Hypothalamus (tissue), 51 donors: ENCODE results near the gene POU3F3.

ENCODE experiments used
- DNase-seq, 51 donors: peaks; one replicate each; lab custom pipeline; 2025; lab: John Stamatoyannopoulos, UW

Gene POU3F3

DNA sequence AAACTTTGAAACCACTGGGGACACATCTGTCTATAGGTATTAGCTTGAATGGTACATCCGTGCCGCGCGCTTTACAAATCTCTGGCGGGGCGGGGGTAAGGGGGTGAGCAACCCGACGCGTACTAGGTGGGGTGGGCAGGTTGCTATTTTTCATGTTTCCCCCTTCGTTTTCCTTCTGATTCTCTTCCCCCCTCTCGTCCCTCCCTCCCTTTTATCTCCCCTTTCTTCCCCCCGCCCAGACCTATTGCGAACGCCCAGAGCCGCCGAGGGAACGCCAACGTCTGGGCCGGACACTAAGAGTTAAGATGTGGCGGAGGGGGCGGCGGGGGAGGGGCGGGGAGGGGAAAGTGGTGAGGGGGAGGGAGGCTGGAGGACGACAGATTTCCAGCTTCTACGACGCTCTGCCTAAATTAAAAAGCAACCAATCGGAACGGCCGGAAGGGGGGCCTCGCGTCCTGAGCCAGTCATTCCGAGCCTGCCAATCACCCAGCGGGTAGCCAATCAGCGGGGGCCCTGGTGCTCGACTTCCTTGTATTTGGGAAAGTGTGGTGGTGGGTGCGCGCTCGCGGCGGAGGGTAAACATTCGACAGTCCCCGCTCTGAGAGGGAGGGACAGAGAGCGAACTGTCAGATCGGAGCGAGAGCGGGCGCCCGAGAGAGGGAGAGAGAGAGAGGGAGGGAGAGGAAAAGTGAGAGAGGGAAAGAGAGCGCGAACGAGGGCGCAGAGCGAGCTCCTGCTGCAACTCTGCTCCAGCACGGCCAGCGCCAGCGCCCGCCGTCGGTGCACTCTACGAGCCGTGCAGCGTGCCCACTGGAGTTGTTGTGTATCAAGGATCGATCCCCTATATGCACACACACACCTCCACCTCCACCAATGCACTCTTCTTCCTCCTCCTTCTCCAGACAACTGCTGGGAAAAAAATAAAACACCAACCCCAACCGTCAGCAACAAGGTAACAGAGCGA lies at the start of gene POU3F3:
TSS of gene POU3F3 (plus strand) at position 582 of the 964 bp plus-strand sequence. CDS start 1,396 bp downstream, outside the sequence.
- DNase-seq = peak; percentile 69 to 100 (median 98)

DNA sequence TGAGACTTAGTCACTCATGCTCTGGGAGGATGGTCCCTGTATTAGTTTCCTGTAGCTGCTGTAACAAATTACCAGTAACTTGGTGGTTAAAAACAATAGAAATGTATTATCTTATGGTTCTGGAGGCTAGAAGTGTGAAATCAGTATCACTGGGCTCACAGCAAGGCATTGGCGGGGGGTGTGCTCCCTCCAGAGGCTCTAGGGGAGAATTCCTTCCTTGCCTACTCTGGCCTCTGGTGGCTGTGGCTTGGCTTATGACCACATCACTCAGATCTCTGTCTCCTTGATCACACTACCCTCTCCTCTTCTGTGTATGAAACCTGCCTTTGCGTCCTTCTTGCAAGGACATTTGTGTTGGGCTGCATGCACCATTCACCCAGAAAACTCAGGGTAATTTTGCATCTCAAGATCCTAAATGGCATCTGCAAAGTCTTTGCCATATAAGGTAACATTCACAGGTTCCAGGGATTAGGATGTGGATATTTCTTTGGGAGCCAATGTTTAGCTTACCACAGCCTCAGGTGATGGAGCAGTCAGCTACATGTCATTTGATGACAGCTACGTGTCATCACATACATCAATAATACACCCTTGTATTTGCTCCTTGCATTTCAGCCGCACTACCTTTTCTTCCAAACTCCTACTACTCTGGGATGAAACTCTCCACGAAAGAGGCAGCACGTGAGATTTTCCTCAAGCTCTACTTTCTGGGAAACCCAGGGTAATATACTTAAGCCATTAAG lies 49.6 kb upstream of the POU3F3 start:
- peak in 7 of 51 donors; percentile 3 to 24 (median 6) for DNase-seq

DNA sequence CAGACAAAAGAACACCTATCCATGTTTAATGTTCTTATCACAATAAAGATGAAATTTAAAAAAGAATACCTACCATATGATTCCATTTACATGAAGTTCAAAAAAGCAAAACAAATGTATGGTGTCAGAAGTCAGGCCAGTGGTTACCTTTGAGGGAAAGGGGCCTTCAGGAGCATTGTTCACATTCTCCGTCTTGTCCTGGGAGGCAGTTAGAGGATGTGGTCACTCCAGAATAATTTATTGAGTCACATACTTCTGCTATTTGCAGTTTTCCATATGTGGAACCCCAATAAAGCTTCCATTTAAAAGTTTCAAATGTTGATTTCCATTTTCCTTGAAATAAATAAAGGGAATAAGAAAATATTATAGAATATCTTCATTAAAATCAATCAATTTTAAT lies 41.6 kb upstream of the POU3F3 start:
- DNase-seq = no peak

DNA sequence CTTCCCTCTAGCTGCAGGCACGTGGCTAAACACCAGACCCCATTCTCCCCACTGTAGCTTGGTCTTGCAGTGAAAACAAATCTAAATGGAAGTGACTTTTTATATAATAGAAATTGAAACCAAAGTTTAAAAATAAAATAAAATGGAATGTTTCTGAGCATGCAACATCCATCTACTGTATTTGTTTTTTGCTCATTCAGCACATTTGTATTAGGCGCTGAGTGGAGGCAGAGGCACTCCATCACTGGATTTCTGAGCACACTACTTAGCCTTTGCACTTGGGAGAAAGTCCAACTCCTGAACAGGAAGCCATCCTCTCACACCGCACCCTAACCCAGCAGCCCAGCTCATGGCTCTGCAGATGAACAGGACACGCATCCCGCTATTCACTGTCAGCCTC lies 37.8 kb upstream of the POU3F3 start:
- no peak for DNase-seq

DNA sequence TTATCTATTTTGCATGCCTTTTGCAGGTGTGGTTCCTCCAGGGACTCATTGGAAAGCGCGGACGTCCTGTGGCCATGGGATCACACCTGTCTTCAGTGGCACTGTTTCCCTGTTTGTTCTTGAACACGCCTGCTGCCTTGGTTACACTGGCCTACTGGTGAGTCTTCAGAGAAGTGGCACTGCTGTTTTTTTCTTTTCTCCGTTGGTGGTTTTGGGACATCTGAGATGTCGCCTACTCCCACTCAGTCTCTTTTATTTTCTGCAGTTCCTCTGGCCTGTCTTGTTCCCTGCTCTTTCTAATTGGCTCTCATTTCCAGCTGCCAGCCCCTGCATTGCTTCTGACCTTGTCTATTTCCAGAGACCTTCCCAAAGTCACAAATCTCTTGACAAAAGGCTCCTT lies 35.7 kb upstream of the POU3F3 start:
- DNase-seq = no peak

DNA sequence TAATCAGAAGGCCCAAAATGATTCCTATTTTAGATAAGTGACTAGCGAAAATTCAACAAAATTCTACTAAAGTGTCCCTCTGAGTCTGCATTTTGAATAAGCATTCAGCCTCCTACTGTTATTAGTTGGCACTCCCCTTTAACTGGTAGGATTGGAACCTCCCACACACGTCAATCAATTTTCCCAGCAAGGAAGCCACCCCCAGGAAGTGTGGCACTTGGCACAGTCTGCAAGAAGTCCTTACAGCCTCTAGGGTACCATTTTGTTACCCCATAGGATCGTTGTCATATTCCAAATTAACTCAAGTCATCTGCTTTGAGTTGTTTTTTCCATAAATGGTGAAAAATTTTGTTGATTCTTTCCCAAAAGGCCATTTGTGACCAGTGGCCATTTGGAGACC lies 33.8 kb upstream of the POU3F3 start:
- DNase-seq = no peak

DNA sequence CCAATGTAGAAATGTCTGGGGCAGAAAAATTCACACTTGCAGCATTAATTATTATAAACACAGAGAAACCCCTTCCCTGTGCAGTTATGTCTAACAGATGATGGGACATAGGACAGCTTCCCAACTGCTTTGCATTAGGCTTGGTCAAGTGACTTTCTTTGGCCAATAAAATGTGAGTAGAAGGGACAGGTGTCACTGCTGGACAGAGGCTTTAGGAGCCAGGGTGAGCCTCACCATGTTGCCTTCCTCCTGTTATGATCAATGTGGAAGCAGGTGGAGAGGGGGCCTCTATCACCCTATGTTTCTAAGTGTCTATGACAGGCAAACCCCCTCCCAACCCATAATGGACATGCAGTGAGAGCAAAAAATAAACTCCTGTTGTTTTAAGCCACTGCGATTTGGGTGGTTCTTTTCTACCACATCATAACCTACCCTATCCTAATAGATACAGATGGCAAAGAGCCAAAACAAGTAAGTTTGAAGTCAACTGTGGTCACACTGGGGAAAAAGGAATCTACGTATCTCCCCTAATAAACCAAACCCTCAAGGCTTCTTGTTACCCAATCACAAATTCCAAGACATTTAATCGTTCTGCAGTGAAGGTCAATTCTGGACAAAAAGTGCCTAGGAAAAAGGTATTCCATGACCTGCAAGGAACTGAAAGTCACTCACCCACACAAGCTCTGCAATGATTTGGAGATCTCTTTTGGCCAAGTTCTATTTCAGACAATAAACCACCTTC lies 28.6 kb upstream of the POU3F3 start:
- DNase-seq = no peak

DNA sequence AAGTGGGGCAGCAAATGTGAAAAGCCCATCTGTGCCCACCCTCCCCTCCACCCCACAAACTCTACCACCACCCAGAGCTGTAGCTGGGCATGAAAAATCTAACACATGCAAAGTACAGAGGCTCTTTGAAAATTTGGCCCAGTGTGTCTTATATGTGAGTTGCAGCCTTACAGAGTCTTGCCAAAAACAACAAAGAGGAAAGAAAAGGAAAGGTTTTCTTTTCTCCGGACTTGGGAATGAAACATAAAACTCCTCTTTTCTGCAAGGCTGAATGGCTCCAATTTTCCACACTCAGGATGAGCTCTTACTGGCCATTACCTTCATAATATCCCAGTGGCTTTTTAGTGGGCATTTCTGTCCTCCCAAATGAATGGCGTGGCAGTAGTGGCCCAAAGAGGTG lies 27.9 kb upstream of the POU3F3 start:
- DNase-seq = no peak

DNA sequence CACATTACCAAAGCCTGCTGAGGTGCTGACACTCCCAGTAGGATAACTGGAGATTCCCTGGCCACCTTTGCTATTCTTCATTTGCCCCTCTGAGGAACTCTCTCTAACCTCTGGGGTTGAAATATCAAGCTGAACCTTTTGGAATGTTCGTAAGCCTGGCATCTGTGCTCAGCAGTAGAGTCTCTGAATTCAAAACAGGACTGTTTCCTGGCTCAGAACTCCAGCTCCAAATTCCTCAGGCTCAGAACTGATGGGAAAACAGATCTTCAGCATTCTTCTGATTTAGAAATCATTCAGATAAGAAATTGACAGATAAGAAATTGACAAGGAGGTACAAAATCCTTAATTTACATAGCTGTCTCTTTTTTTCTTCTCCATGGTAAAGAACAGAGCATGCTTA lies 22.2 kb upstream of the POU3F3 start:
- DNase-seq = no peak

DNA sequence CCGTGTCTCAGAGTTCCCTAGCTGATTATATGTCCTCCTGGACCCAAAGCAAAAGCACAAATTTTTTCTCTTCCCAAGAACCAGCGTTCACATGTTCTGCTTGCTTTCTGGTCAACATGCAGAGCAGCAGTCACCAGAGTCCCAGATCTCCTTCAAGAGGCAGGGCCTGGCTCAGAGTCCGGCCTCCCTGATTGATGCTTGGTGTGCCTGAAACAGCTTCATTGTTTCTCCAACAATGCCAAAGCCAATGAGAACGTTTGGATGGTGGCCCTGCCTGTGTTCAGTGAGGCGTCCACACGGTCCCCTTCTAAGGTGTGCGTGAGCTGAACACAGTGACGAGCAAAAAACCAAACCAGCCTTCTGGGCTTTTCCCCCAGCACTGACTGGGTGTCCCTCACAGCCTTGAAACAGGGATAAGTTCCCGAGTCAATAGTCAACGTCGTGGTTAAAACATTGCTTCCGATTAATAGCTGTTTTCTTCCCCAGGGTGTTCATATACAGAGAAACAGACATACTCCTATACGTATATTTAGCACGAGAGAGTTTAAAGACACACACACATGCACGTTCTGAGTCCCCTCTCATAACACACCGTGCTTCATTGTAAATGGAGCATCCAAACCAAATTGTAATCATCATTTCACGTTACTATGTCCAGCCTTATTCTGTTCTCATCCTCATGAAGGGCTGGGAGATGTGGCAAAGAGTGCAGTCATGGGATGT lies 19.3 kb upstream of the POU3F3 start:
- peak in 28 of 51 donors; percentile 25 to 85 (median 56) for DNase-seq

DNA sequence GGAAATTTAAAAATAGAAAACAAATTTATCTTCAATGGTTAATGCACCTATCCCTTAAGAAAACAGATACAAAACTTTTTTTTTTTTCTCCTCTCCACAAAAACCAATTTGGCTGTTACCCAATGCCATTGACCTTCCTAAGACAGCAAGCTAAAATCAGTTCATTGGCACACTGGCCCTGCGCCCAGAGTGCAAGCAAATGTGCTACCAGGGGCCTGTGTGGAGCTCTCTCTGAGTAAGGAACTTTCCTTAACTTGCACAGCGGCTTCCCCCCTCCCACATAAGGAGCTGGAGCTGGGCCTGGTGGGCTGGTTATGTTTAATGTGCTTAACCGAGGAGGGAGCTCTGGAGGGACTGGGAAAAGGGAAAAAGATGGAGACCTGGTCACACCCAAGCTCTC lies 17.6 kb upstream of the POU3F3 start:
- DNase-seq = peak in 18 of 51 donors; percentile 8 to 72 (median 38)

DNA sequence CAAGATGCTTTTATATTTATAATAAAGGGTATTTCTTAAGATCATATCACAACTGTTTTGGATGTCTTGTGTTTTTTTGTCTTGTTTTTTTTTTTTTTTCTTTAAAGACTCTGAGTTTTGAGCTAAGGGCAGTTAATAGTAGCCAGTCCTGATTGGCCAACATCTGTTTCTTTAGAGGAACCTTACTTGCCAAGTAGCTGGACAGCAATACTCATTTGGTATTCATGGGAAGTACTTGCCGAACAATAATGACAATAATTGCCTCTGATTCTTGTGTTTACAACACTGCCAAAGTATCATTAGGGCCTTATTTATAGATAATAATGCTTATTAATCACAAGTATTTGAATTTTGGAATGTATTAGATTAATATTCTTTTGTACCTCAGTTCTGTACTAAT lies 17.1 kb upstream of the POU3F3 start:
- DNase-seq = no peak

DNA sequence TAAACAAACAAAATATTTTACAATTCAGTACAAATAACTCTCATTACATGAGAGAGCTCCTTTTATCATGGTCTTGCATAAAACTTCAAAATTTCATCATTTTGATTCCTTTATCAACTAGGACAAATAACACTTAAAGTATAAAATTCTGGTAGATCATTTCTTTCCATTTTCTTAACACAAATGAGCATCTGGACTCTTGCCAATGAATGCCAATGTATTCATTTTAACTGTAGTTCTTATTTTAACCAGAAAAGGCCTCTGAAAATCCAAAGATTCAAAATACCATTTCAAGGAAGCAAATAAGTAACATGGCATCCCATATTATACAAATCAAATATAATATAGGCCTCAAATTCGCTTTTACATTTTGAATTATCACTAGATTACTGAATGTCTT lies 13.8 kb upstream of the POU3F3 start:
- no peak for DNase-seq

DNA sequence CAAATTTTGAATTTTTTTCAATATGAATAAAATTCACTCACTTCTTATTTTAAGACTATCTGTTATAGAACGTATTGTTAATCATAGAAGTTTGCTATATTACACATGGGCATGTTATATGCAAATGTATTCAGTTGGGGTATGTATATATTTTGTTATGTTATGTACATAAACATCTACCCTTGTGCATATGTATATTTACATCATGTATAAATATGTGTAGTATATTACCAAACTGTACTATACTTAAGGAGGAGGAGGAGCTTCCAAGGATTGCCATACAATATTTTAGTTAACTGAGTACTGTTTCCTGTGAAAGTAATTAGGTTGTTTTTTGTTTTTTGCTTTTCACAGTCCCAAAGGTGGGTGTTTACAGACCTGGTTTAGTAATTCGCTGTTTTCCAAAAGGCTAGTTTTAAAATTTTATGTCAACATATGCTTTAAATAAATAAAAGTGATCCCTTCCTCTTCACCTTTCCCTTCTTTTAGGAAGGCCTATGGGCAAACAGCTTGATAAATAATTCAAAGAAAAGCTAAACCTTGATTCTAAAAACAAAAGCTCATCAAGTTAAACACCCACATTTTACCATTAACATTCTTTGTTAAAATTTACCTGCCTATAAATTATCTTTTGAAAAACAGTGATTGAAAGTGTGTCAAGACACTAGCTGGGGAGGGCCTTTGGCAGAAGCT lies 12.9 kb upstream of the POU3F3 start:
- peak in 1 of 51 donors; percentile 45 for DNase-seq

DNA sequence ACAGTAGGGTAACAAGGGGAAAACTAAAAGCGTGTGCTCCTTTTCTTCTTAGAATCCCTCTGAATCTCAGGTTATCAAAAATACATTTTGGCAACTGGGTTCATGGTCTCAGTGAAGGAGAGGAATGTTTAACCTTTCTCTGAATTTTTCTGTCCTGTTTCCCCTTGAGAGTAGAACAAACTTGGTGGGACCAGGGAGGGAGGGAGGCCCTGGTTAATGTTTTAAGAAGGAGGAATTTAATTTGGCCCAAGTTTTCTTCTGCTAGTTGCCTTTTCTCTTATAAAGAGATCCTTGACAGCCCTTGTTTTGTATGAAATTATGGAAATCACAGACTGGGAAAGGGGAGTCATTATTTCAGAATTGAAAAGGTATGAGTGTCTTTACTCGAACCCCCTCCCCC lies 12.2 kb upstream of the POU3F3 start:
- DNase-seq = no peak

DNA sequence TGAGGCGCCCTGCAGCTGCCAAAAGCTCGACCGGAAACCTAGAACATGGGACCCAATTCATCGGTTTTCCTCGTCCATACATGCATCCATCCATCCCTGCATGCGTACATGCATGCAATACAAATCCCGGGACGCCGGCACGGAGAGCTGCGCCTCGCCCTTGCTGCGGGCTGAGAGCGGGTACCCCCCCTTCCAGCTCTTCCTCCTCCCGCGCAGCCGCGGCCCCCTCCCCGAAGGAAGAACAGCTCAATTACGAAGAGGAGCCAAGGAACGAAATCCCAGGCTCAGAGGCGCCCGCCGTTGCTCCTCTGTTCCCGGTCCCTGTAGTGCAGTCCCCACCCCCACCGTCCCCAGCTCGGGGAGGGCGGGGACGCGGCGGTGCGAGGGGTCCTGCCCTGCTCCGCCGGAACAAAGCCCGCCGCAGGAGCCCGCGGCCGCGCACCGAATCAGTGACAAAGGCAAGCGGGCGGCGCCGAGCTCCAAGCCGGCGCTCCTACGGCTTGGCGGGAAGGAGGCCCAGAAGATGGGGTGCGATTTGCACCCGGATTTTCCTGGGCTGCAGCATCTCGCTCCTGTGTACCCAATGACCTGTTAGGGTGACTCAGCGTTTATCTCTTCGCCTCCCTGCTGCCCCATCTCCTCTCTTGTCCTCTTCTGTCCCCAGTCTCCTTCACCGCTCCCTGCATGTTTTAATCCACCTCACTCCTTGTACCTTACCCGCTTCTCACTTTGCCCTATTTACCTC lies 8.9 kb upstream of the POU3F3 start:
- DNase-seq = peak in 34 of 51 donors; percentile 27 to 86 (median 65)

DNA sequence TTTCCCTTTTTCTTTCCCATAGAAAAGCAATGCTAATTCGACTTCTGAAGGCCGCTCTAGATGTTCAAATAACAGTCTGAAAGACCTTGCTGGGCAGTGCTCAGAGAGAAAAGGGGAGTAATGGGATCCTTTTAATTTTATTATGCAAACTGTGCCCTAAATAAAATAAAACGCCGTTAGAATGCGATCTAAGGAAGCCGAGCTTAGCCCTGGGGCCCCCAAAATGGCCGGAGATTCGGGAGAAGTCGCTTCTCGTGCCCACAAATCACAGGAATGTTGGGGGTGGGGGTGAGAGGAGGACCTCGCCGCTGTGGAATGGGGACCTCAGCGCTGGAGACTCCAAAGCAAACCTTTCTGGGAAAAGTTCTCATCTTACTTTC lies 8.4 kb upstream of the POU3F3 start:
- DNase-seq = peak in 1 of 51 donors; percentile 79

DNA sequence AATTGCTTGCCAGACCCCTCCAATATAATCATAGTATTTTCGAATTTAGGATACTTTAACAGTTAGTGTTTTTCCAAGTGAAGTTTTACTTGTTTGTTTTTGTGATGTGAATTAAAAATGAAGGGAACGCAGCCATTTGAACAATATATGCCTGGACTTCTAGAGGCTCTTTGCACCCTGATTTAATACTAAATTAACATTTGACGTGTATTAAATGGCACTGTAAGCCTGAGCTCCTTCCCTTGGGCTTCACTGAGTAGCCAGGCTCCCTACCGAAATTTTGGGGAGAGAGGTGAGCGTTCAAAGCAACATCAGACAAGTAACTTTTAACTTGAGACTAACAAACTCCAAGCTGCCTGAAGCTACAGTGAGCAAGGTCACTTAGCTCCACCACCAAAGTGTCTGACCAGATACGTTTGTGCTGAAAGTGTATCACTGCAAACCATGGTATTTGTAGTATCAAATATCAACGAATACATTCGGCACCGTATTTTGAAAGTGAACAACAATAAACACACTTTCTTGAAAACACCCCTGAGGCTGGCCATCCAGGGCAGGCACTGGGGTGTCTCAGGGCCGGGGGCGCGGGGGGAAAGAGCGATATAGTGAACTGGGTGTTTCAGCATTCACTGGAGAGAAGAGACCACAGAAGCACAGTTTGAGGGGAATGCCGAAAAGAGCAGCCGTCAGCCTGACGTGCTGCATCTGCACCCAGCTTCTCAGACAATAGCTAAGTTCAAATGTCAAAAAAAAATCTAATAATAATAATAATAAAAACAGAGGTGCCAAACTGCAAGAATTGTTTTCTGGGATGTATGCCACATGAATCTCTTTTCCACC lies 7.7 kb upstream of the POU3F3 start:
- DNase-seq = peak in 2 of 51 donors; percentile 32 to 84
